HEK293T (cell line): ENCODE results near the gene GARIN5A.

Experiments
- BHLHE40 ChIP-seq: fragments of 450-650 bp; IDR thresholded peaks from 2 replicates; pipeline ENCODE4 v1.6.1; 2016; ENCODE audit warnings: mild to moderate bottlenecking, moderate library complexity, borderline replicate concordance
- FOXA1 ChIP-seq: fragments of 450-650 bp; IDR thresholded peaks from 2 replicates; pipeline ENCODE4 v1.6.1; 2016; ENCODE audit warnings: mild to moderate bottlenecking
- FOXM1 ChIP-seq: fragments of 450-650 bp; IDR thresholded peaks from 2 replicates; pipeline ENCODE4 v1.6.1; 2017; ENCODE audit warnings: mild to moderate bottlenecking, borderline replicate concordance
- SUZ12 ChIP-seq: fragments of 450-650 bp; IDR thresholded peaks from 2 replicates; pipeline ENCODE4 v1.6.1; 2016; ENCODE audit warnings: mild to moderate bottlenecking
- TARDBP ChIP-seq: fragments of 450-650 bp; IDR thresholded peaks from 2 replicates; pipeline ENCODE4 v1.6.1; 2016

DNA sequence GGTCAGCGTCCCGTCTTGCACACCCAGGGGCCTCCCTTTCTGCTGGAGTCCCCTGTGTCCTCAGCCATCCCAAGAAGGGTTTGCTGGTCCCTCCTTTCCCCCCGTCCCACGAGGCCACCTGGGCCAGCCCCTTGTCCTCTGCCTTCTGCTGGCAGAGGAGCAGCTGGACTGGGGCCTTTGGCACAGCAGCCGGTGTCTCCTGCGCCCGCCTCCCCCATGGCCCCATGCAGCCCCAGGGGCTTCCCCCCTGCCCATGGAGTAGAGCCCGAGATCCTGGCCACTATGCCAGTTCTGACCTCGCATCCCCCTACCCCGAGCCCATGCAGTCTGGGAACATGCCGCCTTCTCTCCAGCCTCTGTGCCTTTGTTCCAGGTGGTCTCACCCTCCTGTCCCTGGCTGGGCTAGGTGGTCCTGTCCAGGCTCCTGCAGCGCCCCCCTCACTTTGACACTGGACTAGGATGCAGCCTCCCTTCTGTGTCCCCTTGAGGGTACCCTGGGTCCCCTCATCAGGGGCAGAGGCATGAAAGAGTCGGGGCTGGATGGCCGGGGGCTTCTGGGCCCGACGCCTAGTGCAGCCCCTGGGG lies 5.7 kb upstream of the GARIN5A start:
- no peak for TF ChIP-seq BHLHE40
- TF ChIP-seq FOXM1, result no peak
- TF ChIP-seq SUZ12, result no peak
- TF ChIP-seq TARDBP, result no peak
- TF ChIP-seq FOXA1, result no peak
